SW480 (cell line): ENCODE measurements around the gene SETSIP.
"Not testable (repeated sequence)": the region's sequence is repeated elsewhere in the genome, so short reads cannot be mapped to it uniquely, and the experiment has no call there.

Experiments used
- DNase-seq: peaks from one replicate; pipeline ENCODE4 v3.0.0-alpha.2; 2016; ENCODE audit warnings: low spot score

Gene SETSIP

GRCh38 chr1:92075311-92075710 lies at the start of gene SETSIP:
Gene SETSIP, minus strand, starts transcription at chr1:92075411. Its CDS starts 0 bp downstream, at chr1:92075411.
- DNase-seq: no peak

DNA sequence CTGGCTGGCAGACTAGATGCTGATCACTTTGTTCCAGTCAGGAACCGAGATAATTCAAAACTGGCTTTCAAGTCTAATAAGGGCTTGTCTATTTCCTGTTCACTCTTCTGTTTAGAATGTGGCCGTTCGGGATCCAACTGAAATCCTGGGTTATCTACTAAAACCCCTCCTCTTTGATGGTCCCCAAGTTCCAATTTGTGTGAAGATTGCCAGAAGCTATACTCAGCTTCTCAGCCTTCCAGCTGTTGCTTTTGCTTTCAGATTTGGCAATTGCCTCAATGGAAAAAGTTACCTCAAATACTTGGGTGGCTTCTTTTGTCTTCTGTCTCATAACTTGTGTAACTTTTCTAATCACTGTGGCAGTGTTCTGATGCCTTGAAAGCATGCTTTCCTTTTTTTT lies 48.7 kb upstream of the SETSIP start:
- DNase-seq: no peak

- no peak for DNase-seq
These were observed 43.6 kb upstream of the SETSIP start for GRCh38 chr1:92118826-92119225.

DNA sequence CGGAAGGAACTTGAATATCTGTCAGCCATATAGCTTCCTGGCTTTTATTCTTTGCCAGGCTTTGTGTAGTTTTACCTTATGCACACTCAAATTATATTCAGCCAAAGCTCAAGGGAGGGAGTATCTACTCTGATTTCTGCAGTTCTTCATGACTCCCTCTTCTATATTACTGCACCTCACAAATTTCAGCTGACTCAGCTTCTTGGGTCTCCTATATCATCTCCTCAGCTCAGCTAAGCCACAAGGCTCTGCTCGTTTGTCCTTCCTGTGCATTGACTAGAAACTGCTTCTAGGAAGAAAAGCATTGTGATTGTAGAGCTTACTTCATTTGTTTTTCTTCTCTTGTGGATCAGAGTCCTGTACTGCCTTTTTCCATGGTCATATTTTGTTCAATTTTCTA lies 42.3 kb upstream of the SETSIP start:
- DNase-seq: no peak

DNA sequence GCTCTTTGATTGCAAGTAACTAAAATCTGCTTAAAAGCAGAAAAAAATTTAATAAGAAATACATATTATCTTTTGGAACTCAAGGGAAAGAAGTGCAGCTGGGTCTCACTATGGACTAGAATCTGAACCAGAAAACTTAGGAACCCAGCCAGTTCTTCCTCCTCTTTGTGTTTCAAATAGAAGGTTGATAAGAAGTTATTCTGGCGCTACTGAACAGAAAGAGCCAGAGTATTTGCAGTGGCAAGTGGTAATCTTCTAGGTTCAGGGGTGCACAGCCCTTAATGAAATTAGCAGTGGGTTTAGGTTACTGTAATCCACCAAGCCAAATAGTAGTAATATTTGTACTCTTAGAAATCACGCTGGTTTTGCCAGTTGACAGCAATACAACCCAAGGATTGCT lies 33.4 kb upstream of the SETSIP start:
- no peak for DNase-seq

DNA sequence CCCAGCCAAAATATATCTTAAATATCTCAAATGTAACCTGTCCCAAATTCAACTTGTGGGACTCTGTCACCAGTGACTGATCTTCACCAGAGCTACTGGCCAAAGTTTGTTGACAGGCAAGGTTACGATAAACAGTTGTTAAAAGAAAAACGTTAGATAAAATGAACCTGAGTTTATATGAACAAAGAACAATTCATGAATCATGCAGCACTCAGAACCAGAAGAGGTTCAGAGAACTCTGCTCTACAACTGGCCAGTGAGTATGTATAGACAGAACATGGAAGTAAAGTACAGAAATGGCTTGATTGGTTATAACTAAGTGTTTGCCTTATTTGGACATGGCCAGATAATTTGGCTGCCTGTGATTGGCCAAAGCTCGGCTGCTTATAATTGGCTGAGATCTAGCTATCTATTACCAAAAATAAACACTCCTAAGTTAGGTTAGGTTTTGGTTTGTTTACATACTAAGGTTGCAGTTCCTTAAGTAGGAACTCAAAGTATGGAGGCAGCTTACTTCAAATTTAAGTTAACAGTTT lies 30.4 kb upstream of the SETSIP start:
- no peak for DNase-seq

GRCh38 chr1:92096317-92096716 lies 21.1 kb upstream of the SETSIP start:
- DNase-seq: no peak

- no peak for DNase-seq
These were observed 20.7 kb upstream of the SETSIP start for GRCh38 chr1:92095874-92096273.

DNA sequence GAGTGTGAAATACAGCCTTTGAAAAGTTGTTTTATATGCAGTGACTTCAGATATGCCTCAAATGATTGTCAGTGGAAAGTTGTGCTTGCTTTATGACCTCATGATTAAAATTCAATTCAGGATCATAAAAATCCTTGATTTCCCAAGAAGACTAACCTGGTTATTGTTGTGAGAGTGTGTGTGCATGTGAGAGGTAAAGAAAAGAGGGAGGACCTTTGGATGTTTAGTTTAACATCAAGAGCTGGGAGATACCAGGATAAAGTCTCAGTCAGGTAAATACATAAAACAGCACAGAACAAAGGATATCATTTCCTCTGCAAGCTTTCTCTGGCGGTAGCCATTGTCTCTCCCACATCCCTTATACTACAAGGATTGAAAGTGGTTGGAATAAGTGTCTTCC lies 19.4 kb upstream of the SETSIP start:
- DNase-seq: no peak

- no peak for DNase-seq
These were observed 18.9 kb upstream of the SETSIP start for GRCh38 chr1:92094090-92094489.

- DNase-seq: no peak
These were observed 16.4 kb upstream of the SETSIP start for GRCh38 chr1:92091625-92092024.

GRCh38 chr1:92087542-92087941 lies 12.3 kb upstream of the SETSIP start:
- no peak for DNase-seq

- DNase-seq: no peak
These were observed 10.5 kb upstream of the SETSIP start for GRCh38 chr1:92085727-92086126.

DNA sequence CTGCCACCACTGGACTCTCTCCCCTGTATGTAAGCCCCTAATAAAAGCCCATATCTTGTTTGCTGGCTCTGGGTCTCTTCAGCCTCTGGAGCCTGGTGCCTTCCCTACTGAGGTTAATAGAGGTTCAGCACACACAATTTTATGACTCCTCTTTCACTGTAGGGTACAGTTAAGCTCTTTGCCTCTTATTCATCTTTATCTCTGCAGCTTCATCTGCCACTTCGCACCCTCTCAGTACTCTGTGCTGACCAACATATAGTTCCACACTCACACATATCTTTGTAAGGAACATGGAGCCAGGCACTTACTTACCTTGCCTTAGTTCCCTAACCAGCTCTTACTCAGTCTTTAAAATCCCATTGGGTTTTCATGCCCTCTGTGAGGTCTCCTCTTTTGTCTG lies 9.4 kb upstream of the SETSIP start:
- no peak for DNase-seq

DNA sequence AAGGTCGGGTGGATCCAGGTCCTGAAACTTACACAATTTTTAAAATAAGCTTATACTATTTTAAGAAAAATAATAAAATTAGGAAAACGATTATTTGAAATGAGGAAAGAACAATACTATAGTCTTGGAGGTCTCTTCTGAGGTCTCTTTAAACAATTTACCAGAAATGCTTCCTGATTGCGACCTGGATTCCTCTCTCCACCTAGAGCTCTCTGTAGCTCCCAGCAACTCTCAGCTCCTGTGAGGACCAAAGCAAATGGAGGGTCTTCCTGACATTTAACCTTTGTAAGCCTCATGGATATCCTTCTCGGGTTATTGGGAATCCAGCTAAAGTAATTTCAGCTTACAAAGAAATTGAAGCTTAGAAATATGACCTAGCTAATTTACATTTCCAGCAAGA lies 5.8 kb upstream of the SETSIP start:
- no peak for DNase-seq

DNA sequence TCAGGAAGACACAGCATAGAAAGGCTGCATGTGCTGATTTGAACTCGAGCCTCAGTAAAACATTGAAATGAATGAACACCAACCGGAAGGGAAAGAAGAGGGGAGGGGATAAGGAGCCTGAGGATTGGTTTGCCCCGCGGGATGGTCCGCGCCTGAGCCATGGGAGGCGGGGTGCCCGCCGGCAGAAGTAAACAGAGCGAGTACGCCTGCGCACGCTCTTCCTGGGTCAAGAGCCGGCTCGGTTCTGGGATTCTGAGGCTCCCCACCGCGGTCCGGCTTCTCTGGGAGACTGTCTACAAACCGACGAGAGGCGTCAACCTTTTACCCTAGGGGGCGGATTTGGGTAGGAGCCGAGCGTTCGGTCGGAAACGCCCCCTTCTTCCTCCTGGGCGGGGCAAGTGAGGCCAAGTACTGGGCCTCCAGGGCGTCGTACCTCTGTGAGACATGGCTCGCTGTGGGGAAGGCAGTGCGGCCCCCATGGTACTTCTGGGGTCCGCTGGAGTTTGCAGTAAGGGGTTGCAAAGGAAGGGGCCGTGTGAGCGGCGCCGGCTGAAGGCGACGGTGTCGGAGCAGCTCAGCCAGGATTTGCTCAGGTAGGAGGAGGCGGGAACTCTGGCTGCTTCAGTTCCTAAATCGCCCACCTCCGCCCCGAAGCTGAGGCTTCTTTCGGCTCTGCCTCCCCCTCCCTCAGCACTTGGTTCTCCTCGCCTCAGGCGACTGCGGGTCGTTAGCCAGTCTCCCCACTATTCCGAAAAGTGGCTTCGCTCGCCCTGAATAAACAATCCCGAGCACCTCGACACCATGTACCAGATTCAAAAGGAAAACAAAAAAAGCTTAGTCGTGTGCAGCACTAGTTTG lies 5.1 kb upstream of the SETSIP start, which contains the start of gene BTBD8:
Gene BTBD8, plus strand, starts transcription at position 218 of the 858 bp plus-strand sequence. Its CDS starts 227 bp downstream, at position 445.
- DNase-seq: peak; percentile 84

DNA sequence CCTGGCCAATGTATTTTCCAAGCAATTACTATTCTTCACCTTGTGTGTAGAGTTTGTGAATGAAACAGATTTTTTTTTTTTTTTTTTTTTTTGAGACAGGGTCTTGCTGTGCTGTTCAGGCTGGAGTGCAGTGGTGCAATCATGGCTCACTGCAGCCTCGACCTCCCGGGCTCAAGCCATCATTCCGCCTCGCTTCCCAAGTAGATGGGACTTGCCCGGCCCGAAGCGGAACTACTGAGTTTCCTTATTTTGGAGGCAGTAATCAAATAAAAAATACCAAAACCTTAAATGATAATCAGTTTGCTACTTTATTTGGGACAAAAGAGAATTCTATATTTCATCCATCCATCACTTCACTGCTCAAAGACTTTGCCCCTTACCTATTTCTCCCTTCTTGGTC lies 4.2 kb upstream of the SETSIP start:
- DNase-seq: no peak

DNA sequence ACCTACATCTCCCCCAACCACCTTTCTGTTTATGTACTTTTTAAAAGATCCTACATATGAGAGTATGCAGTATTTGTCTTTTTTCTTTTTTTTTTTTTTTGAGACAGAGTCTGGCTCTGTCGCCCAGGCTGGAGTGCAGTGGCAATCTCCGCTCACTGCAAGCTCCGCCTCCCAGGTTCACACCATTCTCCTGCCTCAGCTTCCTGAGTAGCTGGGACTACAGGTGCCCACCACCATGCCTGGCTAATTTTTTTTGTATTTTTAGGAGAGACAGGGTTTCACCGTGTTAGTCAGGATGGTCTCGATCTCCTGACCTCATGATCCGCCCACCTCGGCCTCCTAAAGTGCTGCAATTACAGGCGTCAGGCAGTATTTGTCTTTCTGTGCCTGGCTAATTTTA lies 2.9 kb upstream of the SETSIP start:
- DNase-seq: not testable (repeated sequence)

DNA sequence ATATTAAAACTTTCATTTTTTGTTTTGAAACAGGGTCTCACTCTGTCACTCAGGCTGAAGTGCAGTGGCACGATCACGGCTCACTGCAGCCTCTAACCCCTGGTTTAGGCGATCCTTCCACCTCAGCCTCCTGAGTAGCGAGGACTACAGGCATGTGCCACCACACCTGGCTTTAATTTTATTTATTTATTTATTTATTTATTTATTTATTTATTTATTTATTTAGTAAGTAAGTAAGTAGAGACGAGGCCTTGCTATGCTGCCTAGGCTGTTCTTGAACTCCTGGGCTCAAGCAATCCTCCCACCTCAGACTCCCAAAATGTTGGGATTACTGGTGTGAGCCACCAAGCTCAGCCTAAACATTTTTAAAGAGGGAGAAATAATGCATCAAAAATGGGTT lies 1.2 kb upstream of the SETSIP start:
- DNase-seq: no peak

GRCh38 chr1:92074446-92074845 lies 765 bp downstream of the SETSIP start:
- DNase-seq: not testable (repeated sequence)

DNA sequence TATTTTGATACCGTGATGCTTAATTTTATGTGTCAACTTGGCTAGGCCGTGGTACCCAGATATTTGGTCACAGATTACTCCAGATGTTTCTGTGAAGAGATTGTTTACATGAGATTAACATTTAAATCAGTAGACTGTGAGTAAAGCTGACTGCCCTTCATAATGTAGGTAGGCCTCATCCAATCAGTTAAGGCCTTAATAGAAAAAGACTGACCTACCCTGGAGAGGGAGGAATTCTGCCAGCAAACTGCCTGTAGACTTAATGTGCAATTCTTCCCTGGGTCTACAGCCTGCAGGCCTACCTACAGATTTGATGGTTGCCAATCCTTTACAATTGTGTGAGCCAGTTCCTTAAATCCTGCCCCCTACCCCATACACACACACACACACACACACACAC lies 4.3 kb downstream of the SETSIP start:
- DNase-seq: no peak

DNA sequence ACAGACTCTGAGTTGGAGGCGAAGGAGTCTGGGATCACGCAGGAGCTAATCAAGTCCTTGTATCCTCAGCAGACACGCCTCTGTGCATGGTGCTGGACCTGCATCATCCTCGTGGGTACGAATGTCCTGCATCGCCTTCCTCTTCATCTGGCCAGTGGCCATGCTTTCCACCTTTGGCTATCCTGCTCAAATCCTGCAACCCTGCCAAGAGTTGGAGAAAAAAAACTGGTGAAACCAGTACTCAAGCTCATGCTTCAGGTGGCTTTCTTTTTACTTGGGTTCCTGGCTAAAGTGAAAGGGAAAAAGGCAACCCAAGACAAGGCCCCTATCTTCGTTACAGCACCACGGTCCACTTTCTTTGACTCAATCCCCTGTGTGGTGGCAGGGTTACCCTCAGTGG lies 8.9 kb downstream of the SETSIP start:
- DNase-seq: no peak

GRCh38 chr1:92065042-92065441 lies 10.2 kb downstream of the SETSIP start:
- DNase-seq: peak; percentile 11

GRCh38 chr1:92051948-92052347 lies 23.3 kb downstream of the SETSIP start:
- no peak for DNase-seq
